ENCODE data around the gene METTL3.

DNA sequence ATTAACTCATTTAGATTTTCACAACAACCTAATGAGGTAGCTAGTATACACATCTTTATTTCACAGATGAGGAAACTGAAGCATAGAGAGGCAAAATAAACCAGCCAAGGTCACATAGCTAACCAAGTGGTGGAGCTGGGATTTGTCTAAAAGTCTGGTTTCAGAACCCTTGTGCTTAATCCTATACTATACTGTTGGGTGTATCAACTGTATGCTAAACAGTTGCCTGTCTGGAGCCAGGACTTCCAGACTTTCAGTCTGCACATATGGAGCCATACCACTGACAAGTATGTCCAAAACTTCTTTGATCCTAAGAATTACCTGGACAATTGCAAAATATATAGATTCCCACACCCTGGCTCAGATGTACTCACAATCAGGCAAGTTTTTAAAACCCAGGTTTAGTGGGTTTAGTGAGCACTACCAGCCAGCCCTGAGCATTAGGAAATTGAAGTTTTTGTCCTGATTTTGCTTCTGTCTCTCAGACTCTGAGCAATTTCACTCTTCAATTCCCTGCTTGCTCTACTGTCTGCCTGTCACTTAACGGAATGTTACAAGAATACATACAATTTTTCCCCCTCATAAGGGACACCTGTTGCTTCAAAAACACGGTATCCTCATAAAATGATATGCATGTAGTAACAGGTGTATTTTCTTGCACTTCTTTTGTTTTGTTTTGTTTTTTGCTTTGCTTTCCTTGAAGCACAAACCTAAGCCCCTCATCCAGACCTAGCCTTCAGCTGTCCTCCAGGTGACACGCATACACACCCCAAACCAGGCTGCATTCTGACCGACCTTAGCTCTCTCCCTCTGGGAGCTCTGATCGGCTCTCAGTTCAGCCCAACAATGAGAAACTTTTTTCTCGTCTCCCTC, 24.6 kb upstream of the METTL3 start:
- no peak for TF ChIP-seq YY1 (IDR thresholded peaks at IDR 0.05; ENCODE audit: insufficient read depth, insufficient read length)
- TF ChIP-seq ZNF274 (IDR thresholded peaks at IDR 0.05; ENCODE audit: low read depth, low read length) = no peak
- TF ChIP-seq SUZ12 (IDR thresholded peaks at IDR 0.05; ENCODE audit: extremely low read depth, insufficient read depth, insufficient read length) = no peak
